Measurements from ENCODE around the gene CBARP. TPM values are rescaled to one million over a fixed set of nuclear protein-coding genes. Genes with fewer than 3 reads are reported as not detected.

Gene CBARP
- total and polyA plus RNA-seq, 9 of the 15 experiments (the other 6 are each of a cell fraction or from before 2014, with no cell fraction given): 0.03 to 8.9 (median 1.2) TPM; not detected in 1

DNA sequence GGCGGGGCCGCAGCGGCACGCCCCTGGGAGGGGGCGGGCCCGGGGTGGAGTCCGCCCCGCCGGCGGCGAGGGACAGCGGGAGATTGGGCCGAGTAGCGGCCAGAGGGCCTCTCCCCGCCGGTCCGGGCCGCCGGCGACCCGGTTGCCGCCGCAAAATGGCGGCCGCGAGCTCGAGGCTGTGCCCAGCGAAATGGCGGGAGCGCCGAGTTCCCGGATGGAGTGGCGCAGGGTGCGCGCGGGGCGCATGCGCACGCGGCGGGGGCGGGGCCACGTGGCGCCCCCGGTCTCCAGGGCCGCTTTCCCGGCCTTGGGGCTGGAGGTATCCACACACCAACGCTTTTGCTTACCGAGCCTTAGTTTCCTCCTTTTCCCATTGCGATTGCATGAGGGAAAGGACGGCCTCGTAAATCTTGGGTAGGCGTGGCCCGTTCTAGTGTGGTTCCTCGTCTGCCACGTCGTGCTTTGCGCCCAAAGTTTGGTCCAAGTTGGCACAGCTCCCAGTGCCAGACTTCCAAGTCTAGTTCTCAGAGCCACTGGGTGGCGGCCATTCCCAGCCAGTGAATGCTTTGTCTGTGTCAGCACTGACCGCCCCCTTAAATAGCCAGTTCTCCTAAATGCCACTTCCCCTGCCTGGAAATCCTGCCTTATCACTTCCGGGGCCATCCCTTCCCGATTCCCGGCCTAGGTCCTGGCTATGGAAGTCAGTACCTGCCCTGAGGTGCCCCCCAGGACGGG lies 31.8 kb upstream of the CBARP start (continued):
- no peak for TF ChIP-seq SRSF3 (IDR thresholded peaks at IDR 0.05; ENCODE audit: insufficient read depth, low read length)
- no peak for TF ChIP-seq DDX20 (tag; IDR thresholded peaks at IDR 0.05; ENCODE audit: low read depth)
- peak; percentile 64 for TF ChIP-seq POLR2B (IDR thresholded peaks at IDR 0.05; ENCODE audit: low read depth, partially characterized antibody)
- TF ChIP-seq TAF7 (tag; IDR thresholded peaks at IDR 0.05): no peak
- TF ChIP-seq ZNF695 (CRISPR knock-in tag; IDR thresholded peaks at IDR 0.05): no peak
- TF ChIP-seq NCOR1 (IDR thresholded peaks at IDR 0.05): peak; percentile 25; the same call in 1 of the 2 replicates
- no peak for TF ChIP-seq PHTF2 (CRISPR knock-in tag; IDR thresholded peaks at IDR 0.05)
- TF ChIP-seq FOXA3 (CRISPR knock-in tag; conservative IDR thresholded peaks at IDR 0.05 in 1 of 2, IDR thresholded peaks at IDR 0.05 in 1 of 2): peak in 1 of 2 experiments; percentile 47; a peak in 2 of 4 replicates
- TF ChIP-seq ZNF77 (CRISPR knock-in tag; IDR thresholded peaks at IDR 0.05): no peak
- TF ChIP-seq TBL1XR1 (IDR thresholded peaks at IDR 0.05; ENCODE audit: low read length in 2 of 2): peak in 1 of 2 experiments; percentile 60; a peak in 1 of 4 replicates
- no peak for TF ChIP-seq ZFP1 (CRISPR knock-in tag; IDR thresholded peaks at IDR 0.05)
- no peak for TF ChIP-seq TAF15 (IDR thresholded peaks at IDR 0.05; ENCODE audit: low read depth, low read length)
- no peak for TF ChIP-seq NFATC3 (IDR thresholded peaks at IDR 0.05)
- TF ChIP-seq, protein P1, sequence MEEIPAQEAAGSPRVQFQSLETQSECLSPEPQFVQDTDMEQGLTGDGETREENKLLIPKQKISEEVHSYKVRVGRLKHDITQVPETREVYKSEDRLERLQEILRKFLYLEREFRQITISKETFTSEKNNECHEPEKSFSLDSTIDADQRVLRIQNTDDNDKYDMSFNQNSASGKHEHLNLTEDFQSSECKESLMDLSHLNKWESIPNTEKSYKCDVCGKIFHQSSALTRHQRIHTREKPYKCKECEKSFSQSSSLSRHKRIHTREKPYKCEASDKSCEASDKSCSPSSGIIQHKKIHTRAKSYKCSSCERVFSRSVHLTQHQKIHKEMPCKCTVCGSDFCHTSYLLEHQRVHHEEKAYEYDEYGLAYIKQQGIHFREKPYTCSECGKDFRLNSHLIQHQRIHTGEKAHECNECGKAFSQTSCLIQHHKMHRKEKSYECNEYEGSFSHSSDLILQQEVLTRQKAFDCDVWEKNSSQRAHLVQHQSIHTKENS (CRISPR knock-in tag; IDR thresholded peaks at IDR 0.05): no peak
- TF ChIP-seq, protein P2, sequence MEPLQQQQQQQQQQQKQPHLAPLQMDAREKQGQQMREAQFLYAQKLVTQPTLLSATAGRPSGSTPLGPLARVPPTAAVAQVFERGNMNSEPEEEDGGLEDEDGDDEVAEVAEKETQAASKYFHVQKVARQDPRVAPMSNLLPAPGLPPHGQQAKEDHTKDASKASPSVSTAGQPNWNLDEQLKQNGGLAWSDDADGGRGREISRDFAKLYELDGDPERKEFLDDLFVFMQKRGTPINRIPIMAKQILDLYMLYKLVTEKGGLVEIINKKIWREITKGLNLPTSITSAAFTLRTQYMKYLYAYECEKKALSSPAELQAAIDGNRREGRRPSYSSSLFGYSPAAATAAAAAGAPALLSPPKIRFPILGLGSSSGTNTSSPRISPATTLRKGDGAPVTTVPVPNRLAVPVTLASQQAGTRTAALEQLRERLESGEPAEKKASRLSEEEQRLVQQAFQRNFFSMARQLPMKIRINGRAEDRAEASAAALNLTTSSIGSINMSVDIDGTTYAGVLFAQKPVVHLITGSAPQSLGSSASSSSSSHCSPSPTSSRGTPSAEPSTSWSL (CRISPR knock-in tag; IDR thresholded peaks at IDR 0.05; ENCODE audit: borderline replicate concordance): no peak
- TF ChIP-seq MYC (IDR thresholded peaks at IDR 0.05; ENCODE audit: low read depth, low read length): peak; percentile 95
- 0 out of 2 replicates have a peak, but pooled peaks have one; percentile 55 for TF ChIP-seq MYC (CRISPR knock-in tag; IDR thresholded peaks at IDR 0.05; ENCODE audit: borderline replicate concordance, low read depth)
- TF ChIP-seq EP400 (IDR thresholded peaks at IDR 0.05): peak; percentile 80; the same call in 1 of the 2 replicates
- TF ChIP-seq ZNF780A (CRISPR knock-in tag; IDR thresholded peaks at IDR 0.05): no peak
- no peak for TF ChIP-seq CHCHD3 (CRISPR knock-in tag; IDR thresholded peaks at IDR 0.05)
- TF ChIP-seq SMAD3 (CRISPR knock-in tag; conservative IDR thresholded peaks at IDR 0.05): no peak
- TF ChIP-seq SMARCA4 (IDR thresholded peaks at IDR 0.05): no peak
- TF ChIP-seq, protein P3, sequence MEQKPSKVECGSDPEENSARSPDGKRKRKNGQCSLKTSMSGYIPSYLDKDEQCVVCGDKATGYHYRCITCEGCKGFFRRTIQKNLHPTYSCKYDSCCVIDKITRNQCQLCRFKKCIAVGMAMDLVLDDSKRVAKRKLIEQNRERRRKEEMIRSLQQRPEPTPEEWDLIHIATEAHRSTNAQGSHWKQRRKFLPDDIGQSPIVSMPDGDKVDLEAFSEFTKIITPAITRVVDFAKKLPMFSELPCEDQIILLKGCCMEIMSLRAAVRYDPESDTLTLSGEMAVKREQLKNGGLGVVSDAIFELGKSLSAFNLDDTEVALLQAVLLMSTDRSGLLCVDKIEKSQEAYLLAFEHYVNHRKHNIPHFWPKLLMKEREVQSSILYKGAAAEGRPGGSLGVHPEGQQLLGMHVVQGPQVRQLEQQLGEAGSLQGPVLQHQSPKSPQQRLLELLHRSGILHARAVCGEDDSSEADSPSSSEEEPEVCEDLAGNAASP (IDR thresholded peaks at IDR 0.05): no peak
- peak in 1 of 2 experiments; percentile 78; a peak in 3 of 4 replicates for TF ChIP-seq MAZ (CRISPR knock-in tag; conservative IDR thresholded peaks at IDR 0.05 in 1 of 2, IDR thresholded peaks at IDR 0.05 in 1 of 2)
- no peak for TF ChIP-seq KDM1A (IDR thresholded peaks at IDR 0.05)
- no peak for TF ChIP-seq ZNF232 (CRISPR knock-in tag; IDR thresholded peaks at IDR 0.05)
- no peak for TF ChIP-seq ZNF785 (CRISPR knock-in tag; IDR thresholded peaks at IDR 0.05)

All from K562 (cell line).